GM21619 (cell line): ENCODE results near the gene ATP8A2.
"Not testable (repeated sequence)": the region's sequence is repeated elsewhere in the genome, so short reads cannot be mapped to it uniquely, and the experiment has no call there.

Experiments
- ATAC-seq: cut with Tn5 transposase; IDR thresholded peaks from one replicate; pipeline ENCODE4 v1.9.1; 2021; ENCODE audit not compliant: unreplicated experiment

Gene ATP8A2

DNA sequence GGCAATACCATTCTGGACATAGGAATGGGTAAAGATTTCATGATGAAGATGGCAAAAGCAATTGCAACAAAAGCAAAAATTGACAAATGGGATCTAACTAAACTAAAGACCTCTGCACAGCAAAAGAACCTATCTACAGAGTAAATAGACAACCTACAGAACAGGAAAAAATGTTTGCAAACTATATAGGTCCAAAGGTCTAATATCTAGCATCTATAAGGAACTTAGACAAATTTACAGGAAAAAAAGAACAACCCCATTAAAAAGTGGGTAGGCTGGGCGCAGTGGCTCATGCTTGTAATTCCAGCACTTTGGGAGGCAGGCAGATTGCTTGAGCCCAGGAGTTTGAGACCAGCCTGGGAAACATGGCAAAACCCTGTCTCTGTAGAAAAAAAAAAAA is 418.4 kb downstream of the ATP8A2 start:
- not testable (repeated sequence) for ATAC-seq

GRCh38 chr13:25795277-25795676 is 423.5 kb downstream of the ATP8A2 start:
- ATAC-seq = no peak

GRCh38 chr13:25796474-25796873 is 424.7 kb downstream of the ATP8A2 start:
- no peak for ATAC-seq

- no peak for ATAC-seq
Measured at GRCh38 chr13:25798998-25799397, 427.2 kb downstream of the ATP8A2 start.

GRCh38 chr13:25800523-25800922 is 428.7 kb downstream of the ATP8A2 start:
- ATAC-seq = no peak

- no peak for ATAC-seq
Measured at GRCh38 chr13:25802579-25802978, 430.8 kb downstream of the ATP8A2 start.

DNA sequence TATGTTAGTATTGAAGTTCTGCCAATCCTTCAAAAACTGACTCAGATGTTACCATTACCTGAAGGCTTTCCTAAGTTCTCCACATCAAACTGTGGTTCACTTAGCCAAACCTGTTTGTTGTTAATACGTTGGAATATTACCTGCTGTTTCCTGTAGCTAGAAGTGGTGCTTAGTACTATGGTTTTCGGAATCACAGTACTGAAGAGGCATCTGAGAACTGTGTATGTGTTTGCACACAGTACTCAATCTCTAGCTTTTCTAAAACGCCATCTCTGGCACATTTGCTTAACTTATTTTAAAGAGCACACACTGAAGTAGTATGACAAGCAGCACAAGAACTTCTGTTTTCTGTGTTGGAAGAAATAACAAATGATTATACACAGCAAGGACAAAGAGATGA is 431.9 kb downstream of the ATP8A2 start:
- ATAC-seq = no peak

- ATAC-seq = no peak
Measured at GRCh38 chr13:25806264-25806974, 434.6 kb downstream of the ATP8A2 start.

DNA sequence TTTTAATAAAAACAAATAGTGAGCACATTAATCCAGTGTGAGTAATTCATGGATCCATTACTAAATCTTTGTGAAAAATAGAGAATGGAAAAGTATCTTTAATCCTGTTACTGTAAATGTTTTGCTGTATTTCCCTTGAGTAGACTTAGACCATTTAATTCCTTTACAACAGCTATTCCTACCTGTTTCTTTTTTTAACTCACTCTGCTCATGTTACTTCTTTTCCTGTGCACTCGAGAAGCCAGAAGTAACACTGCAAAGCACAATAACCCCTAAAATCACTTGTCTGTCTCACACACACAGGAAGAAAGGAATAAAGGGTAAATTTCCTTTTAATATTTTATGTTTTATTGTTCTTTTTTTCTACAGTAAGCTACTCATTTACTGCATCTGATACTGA is 435.8 kb downstream of the ATP8A2 start:
- ATAC-seq = no peak

GRCh38 chr13:25811506-25811905 is 439.7 kb downstream of the ATP8A2 start:
- ATAC-seq = no peak

DNA sequence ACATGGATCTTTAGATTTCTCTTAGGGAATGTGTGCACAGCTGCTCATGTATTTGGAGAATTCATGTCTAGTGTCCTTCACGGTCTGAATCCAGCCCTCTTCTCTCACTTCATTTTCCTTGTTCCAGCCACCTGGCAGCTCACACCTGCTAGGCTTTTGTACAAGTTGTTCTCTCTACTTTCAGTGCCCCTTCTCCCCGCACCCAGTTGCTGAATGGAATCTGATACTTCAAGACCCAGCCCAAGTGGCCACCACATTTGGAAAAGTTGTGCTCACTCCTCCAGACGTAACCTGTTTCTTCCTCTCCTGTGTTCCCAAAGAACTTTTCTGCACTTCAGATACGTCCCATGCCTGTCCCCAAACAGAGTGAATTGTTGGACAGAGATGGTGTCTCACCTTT is 444.5 kb downstream of the ATP8A2 start:
- no peak for ATAC-seq

DNA sequence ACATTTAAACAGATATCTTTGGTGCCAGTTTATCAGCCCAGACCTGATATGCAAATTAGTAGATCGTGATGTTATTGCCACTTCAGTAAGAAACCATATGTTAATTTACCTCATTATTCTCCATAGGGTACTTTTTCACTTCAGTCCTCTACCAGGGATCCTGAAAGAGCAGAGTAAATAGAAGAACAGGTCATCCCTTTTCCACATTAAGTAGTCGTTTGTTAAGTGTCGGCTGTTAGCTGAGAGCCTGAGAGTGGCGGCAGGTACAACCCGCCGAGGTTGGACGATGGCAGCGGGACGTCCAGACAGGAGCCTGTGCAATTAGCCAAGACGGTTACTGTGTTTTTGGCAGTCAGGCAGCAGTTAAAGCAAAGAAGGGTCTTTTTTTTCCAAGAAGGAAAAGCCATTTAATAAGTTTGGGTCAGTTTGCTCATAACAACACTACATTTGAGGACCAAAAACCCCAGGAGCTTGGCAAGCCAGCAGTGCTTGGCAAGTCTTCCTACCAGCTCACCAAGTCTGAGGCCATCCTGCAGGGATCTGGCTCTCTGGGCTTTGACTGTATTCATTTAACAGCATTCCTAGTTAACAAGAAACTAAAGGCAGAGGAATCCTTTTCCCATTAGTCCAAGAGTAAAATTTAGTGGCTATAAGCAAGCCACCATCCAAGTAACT is 448.2 kb downstream of the ATP8A2 start:
- no peak for ATAC-seq

- ATAC-seq = no peak
Measured at GRCh38 chr13:25821776-25822175, 450.0 kb downstream of the ATP8A2 start.

DNA sequence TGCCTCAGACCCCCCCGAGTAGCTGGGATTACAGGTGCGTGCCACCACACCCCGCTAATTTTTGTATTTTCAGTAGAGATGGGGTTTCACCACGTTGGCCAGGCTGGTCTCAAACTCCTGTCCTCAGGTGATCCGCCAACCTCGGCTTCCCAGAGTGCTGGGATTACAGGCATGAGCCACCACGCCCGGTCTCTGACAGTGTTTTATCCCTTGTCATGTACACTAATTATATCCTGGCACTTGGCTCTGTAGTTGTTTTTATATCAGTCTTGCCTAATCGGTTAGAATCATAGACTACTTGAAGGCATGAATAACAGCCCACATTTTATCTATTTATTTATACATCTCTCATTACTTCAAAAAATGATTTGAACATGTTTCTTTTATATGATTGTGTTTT is 455.4 kb downstream of the ATP8A2 start:
- ATAC-seq = not testable (repeated sequence)

GRCh38 chr13:25827831-25828465 is 456.2 kb downstream of the ATP8A2 start:
- ATAC-seq = no peak

- no peak for ATAC-seq
Measured at GRCh38 chr13:25833761-25834160, 462.0 kb downstream of the ATP8A2 start.

- no peak for ATAC-seq
Measured at GRCh38 chr13:25836574-25837336, 465.0 kb downstream of the ATP8A2 start.

- ATAC-seq = no peak
Measured at GRCh38 chr13:25839371-25839770, 467.6 kb downstream of the ATP8A2 start.

DNA sequence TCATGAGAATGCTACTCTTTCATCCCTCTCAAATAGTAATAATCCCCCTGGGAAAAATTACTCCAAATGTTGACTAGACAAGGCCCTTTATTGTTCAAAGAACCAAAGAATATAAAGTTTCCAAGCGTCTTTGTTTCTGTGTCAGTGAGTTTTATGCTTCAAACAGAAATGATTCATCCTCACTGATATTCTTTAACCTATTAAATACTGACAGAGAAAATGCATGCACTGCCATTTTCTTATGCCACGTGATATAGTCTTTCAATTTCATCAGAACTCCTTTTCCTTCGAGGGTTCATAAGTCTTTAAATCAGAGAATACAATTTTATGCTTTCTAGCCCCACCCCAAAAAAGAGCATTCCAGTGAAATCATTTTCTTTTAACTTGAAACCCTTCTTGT is 468.5 kb downstream of the ATP8A2 start:
- ATAC-seq = no peak

DNA sequence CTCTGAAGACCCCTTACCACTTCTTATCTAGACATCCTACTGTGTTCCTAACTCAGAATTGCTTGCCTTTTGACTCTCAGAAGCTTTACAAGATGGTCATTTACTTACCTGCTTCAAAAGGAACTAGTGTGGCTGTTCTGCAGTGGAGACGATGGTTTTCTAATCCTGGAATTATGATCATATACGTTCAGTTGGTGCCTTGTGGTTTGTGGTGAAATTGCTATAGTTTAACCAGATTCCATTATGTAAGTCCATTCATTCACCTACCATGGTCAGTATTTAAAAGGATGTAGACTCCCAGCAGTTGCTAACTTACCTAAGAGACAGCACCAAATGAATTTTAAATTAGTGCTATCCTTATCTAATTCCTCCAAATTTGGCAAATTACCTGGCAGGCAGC is 469.2 kb downstream of the ATP8A2 start:
- ATAC-seq = no peak

GRCh38 chr13:25843692-25844091 is 471.9 kb downstream of the ATP8A2 start:
- no peak for ATAC-seq
